Bronchial epithelial cell (primary cell): ENCODE results near the gene CPM. TPM values are rescaled to one million over a fixed set of nuclear protein-coding genes. Genes with fewer than 3 reads are reported as not detected.

Experiments used
- DNase-seq: peaks from one replicate; pipeline ENCODE4 v3.0.0-alpha.2; 2010; ENCODE audit warnings: low read depth
- FAIRE-seq: peaks from 2 replicates; lab custom pipeline; 2011; peaks lifted over from hg19 to GRCh38; lab: Jason Lieb, UNC
- H3K27me3 ChIP-seq: 2 replicates; pipeline ENCODE4 v1.5.1; 2011; ENCODE audit warnings: low read length; ENCODE audit not compliant: control insufficient read depth, insufficient read depth
- H3K36me3 ChIP-seq: 2 replicates; pipeline ENCODE4 v1.5.1; 2011; ENCODE audit warnings: low read length; ENCODE audit not compliant: control insufficient read depth, insufficient read depth
- H3K4me3 ChIP-seq: 2 replicates; pipeline ENCODE4 v1.5.1; 2011; ENCODE audit warnings: mild to moderate bottlenecking, low read depth, low read length, control low read depth
- total RNA-seq: library from RNA; depleted of rRNA; stranded (reverse); fragments of >200 nt; gene quantifications from 2 replicates; pipeline ENCODE4 v1.2.1, GENCODE V29; 2014
- TF ChIP-seq, protein P1 (sequence below): IDR thresholded peaks from 2 replicates; pipeline ENCODE4 v1.5.1; 2011; ENCODE audit warnings: mild to moderate bottlenecking, moderate library complexity, low read length, control low read depth, inconsistent platforms; ENCODE audit not compliant: insufficient read depth, severe bottlenecking

Gene CPM
- total RNA-seq, 1 donor from 2014 or later: 7.1 TPM

GRCh38 chr12:68911197-68911718 lies 21.7 kb downstream of the CPM start:
- no peak for FAIRE-seq
- no peak for DNase-seq
- no peak overlapping the region for H3K4me3 ChIP-seq
- H3K36me3 ChIP-seq: no peaks in the 10 kb centered on the region
- TF ChIP-seq, protein P1, sequence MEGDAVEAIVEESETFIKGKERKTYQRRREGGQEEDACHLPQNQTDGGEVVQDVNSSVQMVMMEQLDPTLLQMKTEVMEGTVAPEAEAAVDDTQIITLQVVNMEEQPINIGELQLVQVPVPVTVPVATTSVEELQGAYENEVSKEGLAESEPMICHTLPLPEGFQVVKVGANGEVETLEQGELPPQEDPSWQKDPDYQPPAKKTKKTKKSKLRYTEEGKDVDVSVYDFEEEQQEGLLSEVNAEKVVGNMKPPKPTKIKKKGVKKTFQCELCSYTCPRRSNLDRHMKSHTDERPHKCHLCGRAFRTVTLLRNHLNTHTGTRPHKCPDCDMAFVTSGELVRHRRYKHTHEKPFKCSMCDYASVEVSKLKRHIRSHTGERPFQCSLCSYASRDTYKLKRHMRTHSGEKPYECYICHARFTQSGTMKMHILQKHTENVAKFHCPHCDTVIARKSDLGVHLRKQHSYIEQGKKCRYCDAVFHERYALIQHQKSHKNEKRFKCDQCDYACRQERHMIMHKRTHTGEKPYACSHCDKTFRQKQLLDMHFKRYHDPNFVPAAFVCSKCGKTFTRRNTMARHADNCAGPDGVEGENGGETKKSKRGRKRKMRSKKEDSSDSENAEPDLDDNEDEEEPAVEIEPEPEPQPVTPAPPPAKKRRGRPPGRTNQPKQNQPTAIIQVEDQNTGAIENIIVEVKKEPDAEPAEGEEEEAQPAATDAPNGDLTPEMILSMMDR: no peak
- no peaks in the 10 kb centered on the region for H3K27me3 ChIP-seq

DNA sequence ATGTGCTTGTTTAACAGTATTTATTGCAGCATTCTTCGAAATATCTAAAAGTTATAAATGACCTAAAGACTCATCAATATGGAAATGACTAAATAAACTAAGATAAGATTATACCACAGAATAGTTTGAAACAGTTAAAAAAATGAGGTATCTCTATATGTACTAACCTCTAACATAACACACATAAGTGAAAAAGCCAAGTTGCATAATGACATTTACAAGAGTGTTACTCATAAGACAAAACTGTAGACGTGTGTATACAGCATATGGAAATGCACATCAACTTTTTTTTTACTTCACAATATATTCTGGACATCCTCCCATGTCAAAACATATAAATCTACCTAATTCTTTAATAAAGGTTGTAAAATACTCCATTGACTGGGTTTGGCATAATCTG lies 22.8 kb downstream of the CPM start:
- TF ChIP-seq, protein P1: no peak
- DNase-seq (peak; percentile 77), FAIRE-seq (no peak)
- H3K4me3 ChIP-seq: no peak overlapping the region
- H3K36me3 ChIP-seq: no peaks in the 10 kb centered on the region
- H3K27me3 ChIP-seq: no peaks in the 10 kb centered on the region

DNA sequence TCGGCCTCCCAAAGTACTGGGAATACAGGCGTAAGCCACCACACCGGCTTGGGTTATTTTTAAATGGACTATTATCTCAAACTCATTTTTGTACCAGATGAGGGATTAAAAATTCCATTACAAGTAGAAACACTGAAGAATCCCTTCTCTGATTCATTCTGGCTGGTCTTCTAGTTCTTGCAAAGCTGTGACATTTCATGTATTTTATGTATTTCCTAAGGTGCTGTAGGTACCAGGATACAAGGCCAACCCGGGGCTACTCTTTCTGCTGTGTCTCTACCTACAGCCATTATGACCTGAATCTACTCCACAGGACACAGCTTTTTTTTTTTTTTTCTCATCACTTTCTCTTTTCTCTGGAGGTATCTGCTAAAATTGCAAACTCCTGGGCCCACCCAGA lies 24.9 kb downstream of the CPM start:
- no peak for DNase-seq
- no peaks in the 10 kb centered on the region for H3K27me3 ChIP-seq
- TF ChIP-seq, protein P1: no peak
- no peaks in the 10 kb centered on the region for H3K36me3 ChIP-seq
- FAIRE-seq: no peak
- no peak overlapping the region for H3K4me3 ChIP-seq

DNA sequence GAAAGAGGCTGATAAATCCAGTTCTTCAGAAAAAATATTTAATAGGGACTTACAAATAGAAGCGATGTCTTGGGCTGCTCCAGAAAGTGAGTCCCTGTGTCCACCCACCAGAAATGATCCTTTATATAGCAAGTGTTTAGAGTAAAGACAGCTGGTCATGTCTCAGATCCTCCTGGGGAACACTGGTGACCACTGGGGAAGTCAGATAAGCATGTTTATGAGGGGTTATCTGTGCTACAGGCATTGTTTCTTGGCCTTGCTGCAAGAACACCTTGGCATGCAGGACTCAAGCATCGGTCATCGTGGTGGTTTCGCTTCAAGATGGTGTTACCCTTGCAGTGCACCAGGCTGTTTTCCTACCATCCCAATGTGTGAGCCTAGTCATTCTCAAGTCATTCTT lies 27.2 kb downstream of the CPM start:
- TF ChIP-seq, protein P1: no peak
- no peak for FAIRE-seq
- no peaks in the 10 kb centered on the region for H3K27me3 ChIP-seq
- no peaks in the 10 kb centered on the region for H3K36me3 ChIP-seq
- H3K4me3 ChIP-seq: no peak overlapping the region
- no peak for DNase-seq

DNA sequence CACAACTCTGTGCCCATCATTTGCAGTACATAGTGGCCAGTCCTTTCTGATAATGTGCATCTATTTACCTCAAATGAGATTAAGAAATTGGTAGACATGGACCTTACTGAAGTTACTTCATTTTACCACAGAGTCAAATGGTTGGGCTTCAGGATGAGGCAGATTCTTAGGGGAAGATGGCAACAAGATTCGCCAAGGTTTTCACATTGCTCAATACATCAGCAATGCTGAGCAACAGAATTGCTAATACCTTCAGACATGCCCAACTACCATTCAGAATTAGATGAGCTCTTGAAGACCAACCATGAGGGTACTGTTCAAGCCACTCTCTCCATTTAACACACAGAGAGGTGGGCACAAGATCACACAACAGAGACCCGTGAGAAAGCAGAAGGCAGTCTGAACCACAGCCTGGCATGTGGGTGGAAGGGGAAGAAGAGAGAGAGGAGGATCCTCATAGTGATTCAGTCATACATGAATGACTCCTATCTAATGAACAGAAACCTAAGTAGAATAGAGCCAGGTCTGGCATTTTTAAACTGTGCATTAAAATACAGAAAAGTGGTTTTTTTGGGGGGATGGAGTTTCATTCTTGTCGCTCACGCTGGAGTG lies 28.5 kb downstream of the CPM start:
- no peak for FAIRE-seq
- DNase-seq: no peak
- Histone ChIP-seq H3K4me3 (no peak overlapping the region), H3K27me3 (no peaks in the 10 kb centered on the region), H3K36me3 (no peaks in the 10 kb centered on the region)
- TF ChIP-seq, protein P1: no peak

DNA sequence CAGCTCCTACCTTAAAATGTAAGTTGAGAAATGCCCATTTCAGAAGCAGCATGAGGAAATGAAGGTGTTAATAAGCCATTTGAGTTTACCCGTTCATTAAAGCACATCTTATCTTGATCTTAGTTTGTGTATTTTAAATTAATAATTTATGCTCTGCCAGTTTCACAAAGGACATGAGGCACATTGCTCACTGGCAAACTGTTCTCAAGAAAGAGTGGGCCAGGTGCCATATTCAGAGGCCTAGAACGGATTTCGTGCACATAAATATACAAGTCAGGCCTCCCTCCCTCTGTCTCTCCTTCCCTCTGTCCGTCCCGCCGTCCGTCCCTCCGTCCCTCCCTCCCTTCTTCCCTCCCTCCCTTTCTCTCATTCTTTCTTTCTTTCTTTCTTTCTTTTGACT lies 29.5 kb downstream of the CPM start:
- Histone ChIP-seq H3K36me3 (no peaks in the 10 kb centered on the region), H3K4me3 (no peak overlapping the region), H3K27me3 (no peaks in the 10 kb centered on the region)
- TF ChIP-seq, protein P1: no peak
- no peak for DNase-seq
- no peak for FAIRE-seq
